NCI-H2107 treated with DMSO at 0.1 percent for 48 hours (cell line): ENCODE data around the gene HAO2.
"Not testable (repeated sequence)": the region's sequence is repeated elsewhere in the genome, so short reads cannot be mapped to it uniquely, and the experiment has no call there.

ENCODE experiments used
- DNase-seq: peaks from one replicate; lab custom pipeline; 2025; ENCODE audit not compliant: unreplicated experiment; lab: John Stamatoyannopoulos, UW

Gene HAO2

DNA sequence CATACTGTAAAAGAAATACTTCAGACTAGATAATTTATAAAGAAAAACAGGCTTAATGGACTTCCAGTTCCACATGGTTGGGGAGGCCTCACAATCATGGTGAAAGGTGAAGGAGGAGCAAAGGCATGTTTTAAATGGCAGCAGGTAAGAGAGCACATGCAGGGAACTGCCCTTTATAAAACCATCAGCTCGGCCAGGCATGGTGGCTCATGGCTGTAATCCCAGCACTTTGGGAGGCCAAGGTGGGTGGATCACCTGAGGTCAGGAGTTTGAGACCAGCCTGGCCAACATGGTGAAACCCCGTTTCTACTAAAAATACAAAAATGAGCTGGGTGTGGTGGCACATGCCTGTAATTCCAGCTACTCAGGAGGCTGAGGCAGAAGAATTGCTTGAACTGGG lies 9.0 kb downstream of the HAO2 start:
- DNase-seq = not testable (repeated sequence)

DNA sequence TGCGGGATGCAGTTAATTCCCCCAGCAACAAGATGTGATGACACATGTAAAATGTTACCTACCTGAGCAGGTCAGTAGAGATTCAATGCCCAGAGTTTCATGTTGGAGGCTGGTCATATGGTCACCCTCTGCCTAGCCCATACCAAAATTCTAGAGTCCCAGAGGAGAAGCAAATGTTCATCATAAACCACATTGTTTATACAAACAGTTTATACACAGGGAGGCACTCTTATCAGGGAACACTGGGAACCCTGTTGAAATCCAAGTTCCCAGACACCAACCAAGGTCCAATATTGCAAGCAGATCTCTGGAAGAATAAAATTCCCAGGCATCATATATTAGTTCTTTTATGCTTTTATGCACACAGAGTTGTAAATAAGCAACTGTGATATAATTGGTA lies 10.5 kb downstream of the HAO2 start:
- DNase-seq = no peak

DNA sequence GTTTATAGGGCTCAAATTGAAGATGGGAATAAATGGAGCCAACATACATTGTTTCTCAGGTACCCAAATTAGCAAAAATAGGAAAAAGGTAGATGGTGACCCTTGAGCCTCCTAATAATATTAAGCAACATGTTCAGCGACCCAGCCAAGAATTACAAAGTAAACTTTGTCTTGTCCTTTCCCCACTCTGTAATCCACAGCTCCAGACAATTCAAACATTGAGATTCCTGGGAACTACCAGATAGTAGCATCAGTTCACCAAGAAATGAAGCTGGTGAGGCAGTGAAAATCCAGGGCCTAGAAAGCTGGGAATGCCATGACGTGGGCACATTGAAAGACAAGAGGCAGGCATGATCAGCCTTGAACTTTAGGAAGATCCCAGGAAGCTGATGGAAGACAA lies 11.7 kb downstream of the HAO2 start:
- no peak for DNase-seq

DNA sequence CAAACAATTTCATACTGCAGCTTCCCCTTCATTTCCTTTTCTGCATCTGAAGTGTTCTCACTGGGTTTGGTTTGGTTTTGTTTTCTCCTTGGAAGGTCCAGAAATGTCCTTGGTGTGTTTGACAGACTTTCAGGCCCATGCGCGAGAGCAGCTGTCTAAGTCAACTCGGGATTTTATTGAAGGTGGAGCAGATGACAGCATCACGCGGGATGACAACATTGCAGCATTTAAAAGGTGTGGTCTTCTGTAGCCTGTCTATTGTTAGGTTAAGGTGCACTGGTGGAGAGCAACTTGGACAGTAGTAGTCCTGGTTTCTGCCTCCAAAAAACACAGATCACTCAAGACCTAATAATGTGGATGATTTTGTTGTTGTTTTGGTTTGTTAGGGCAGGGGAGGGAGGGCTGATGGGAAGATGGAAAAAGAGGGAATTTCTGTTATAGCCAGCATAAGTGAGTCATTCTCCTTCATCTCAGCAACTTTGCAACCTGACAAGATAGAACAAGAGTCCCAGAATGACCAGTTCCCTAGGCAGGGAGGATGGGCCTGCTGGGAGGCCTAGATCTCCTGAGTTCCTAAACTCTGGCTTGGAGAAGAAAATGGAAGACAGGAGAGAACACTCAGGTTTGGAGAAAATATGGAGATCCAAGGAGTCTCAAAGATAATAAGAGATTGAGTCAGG lies 12.5 kb downstream of the HAO2 start:
- no peak for DNase-seq

DNA sequence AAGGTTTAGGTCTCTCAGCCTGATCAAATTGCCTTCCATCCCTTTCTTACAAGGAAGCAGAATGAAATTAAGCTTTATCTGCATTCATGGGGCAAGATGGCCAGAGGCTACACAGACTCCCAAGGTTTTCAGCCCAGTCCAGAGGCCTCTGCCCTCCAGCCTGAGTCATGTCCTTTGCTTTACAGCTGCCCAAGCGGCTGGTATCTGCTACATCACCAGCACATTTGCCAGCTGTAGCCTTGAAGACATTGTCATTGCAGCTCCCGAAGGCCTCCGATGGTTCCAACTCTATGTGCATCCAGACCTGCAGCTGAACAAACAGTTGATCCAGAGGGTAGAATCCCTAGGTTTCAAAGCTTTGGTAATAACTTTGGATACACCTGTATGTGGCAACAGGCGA lies 16.0 kb downstream of the HAO2 start:
- no peak for DNase-seq

DNA sequence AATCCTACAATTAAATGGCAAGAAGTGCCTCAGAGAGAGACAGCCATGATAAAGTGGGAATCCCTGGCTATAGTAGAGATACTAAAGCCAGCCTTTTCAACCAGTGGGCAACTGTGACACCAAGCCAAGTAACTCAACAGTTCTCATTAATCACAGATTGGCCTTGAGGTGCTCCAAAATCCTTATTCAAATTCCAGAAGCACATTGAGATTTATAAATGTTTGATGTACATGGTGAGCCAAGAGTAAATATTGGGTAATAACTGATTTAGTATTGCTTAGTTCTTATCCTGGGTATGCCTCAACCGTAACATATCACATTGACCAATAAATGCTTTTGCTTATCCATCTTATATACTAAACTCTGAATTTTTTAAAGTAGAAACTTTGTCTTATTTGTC lies 17.1 kb downstream of the HAO2 start:
- DNase-seq = no peak

DNA sequence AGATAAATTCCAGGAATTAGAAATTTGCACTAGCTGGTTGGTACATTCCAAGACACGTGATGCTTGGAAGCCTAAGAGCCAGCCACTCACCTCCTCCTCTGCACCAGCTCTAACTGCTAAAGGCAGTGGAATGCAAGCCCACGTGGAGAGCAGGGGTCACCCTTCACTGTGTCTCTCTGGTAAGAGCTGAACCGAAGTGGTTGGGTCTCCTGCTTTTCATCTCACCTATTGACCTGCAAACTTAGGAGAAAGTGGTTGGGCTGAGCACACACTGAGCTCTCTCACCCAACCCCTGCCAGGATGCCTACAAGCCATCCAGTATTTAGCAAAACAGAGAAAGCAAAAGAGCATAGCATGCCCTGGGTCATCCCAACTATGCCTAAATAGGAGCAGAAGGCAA lies 19.3 kb downstream of the HAO2 start:
- no peak for DNase-seq

DNA sequence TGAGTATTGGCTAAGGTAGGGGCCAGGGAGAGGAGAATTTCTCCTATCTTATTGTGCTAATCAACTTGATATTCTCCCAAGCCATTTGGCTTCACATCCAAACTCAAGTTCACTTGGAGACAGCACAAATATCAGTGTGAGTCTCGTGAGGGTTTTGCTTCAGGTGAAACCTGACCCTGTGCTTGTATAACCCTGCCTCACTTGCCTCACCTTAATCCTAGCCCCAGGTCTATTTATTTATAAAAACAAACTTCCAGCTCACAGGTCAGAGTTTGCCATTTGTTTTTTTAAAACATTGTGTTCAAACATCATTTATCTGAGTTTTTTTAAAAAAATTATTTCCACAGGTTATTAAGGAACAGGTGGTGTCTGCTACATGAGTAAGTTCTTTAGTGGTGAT lies 19.9 kb downstream of the HAO2 start:
- DNase-seq = no peak

DNA sequence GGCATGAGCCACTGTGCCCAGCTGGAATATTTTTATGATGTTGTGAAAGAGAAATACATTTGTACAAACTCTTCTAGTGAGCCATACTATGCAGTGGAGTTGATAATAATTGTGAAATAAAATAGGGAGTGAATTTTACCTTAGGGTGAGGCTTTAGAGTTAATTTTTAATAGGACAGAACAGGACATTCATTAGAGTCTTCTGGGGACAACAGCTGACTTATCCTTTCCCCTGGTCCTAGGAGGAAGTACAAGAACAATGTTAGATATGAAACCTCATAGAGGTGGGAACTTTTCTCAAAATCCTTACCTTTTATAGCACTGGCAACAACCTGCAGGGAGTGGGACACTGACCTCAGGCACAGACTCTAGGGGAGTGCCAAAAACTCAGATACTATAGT lies 21.9 kb downstream of the HAO2 start:
- DNase-seq = no peak

DNA sequence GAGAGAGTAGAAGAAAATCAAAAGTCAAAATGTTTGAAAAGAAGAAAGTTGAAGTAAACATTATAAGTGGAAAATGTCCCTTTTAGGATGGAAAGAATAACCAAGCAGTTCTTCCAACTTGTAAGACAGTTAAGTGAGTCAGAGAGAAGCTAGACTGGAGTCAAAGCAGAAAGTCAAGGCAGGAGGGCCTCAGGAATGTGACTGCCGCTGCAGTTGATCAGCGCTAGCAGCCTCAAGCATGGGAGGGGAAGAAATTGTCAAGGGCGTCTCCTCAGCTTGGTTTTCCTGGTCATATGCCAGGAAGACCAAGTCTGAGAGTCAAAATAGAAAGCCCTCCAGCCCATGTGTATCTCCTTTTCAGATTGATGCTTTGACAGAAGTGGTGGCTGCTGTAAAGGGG lies 23.2 kb downstream of the HAO2 start:
- no peak for DNase-seq

DNA sequence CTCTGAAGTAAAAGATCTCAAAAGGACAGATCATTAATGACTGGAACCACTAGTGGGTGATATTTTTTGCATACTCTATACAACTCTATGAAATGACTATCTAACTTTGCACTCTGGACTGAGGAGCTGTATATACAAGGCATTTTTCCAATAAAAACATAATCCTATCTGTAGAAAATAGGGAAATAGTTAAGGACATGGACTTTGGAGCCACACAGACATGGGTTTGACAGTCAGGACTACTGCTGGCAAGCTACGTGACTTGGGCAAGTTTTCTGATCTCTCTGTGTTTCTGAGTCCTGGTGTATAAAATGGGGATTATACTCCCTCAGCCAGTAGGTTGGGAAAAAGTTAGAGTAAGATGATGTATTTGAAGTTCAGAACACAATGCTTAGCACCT lies 25.5 kb downstream of the HAO2 start:
- no peak for DNase-seq

DNA sequence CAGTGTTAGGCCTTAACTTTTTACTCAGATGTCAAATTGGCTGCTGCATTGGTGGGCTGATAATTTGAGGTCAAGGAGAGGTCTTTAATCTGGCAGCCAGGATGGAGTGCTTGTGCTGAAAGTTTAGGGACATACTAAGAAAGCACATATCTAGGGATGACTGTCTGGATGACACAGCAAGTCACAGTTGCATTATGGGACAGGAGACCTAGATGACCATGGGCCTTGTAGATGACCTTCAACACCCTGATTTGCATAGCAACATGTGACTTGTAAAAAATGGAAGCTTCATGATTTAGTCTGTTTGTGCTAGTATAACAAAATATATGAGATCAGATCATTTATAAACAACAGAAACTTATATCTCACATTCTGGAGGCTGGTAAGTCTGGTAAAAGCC lies 28.4 kb downstream of the HAO2 start:
- no peak for DNase-seq

DNA sequence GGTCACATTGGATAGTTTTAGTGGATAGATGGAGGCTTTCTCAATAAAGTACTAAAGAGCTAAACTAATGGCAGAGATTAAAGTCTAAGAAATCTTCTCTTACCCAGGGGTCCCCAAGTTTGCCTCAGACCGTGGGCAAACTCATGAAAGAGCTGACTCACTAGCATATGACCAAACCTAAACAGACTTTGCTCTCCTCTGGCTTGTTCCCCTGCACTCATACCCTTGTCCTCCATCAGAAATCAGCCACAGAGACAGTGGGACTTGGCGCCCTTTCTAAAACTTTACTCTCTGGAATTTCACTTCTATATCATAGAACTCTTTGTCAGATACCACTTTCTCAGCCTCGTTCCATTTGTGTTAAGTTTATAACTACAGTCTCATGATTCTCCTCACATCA lies 29.4 kb downstream of the HAO2 start:
- DNase-seq = no peak

DNA sequence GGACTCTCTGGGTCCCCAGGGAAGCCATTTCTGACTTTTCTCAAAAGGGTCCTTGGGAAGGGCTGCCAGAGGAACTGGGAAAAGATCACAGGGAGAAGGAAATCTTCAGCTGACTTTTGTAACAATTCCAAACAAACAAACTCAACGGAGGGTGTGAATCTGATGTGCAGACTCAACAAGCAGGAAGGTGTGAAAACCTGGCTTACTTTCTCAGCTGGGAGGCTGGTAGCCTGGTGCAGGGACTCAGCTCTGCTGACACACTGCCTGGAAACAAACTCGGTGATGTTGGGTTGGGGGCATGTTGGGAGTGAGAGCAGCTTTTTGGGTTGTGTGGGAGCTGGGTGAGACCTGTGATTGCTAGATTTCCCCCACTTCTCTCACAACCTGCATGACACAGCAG lies 36.2 kb downstream of the HAO2 start:
- DNase-seq = no peak

DNA sequence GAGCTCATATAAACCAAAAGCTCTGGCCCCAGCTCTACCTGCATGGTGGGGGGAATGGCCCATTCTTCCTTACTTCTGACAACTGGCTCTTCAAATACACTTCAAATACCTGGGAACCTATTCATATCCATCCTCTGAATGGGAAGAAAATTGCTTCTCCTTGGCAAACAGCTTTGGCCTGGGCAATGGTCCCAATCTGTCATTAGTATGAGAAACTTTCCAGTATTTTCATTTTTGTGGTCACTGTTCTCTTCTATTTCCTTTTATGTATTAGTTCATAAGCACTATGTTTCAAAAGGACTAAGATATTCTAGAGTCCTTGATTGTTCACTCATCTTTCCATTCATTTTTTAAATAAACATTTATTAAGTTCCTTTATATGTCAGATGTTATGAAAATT lies 41.1 kb downstream of the HAO2 start:
- no peak for DNase-seq

DNA sequence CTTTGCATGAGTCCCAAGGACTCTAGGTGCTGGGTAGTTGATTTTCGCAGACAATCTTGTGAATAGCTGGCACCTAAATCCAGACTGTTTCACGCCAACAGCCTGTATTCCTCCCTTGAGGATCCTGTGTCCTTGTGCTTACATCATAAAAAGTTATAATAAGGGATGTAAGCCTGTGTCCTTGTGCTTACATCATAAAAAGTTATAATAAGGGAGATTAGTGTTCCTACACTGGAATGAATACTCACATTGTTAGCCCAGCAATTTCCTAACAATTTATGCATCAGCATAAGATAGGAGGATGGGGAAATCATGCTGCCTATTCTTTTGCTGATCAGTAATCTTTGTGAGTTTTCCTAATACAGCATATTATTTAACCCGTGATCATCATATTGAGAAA lies 42.4 kb downstream of the HAO2 start:
- DNase-seq = no peak

DNA sequence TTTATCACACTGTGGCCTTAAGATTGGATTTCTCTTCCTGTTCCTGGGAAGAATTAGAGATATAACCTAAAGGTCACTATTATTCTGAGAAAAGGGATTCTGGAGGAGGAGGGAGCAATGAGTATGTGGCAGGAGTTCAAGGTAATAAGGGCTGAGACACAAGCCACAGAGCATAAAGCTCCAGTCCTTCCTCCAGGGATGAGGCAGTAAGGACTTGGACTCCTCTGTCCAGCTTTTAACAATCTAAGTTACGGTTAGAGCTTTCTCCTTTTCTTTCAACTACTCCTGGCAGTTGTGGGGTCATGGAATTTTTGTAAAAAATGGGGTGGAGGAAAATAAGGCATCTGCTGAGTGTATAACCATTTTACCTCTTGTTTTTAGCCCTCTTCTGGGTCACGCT lies 46.4 kb downstream of the HAO2 start, which contains the start of gene HSD3B2:
Gene HSD3B2 (plus strand): TSS at position 201 of the 400 bp plus-strand sequence. CDS start 270 bp downstream, outside the sequence.
- no peak for DNase-seq

DNA sequence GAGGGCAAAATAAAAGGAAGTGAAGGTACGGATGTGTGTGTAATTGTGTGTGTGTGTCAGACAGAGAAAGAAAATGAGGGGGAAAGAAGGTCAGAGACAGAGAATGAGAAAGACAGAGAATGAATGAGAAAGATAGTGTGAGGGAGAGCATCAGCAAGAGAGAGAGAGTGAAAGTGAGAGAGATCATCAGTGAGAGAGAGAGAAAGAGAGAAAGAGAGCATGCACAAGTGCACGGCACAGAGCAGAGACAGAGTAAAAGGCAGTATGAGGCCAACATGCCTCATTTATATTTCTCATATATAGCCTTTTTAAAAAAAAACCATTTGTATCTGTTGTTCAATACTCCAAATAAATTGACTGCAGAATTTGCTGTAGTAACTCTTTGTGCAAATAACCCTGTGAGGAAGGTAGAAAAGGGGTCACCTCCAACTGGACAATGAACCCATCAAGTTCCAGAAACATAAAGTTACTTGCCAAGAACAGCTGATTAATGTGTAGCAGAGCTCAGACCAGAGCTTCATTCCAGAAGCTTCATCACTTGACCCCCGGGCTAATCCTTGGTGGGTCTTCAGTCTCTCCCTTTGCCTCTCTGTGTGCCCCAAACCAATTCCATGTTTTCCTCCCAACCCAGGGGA lies 47.5 kb downstream of the HAO2 start:
- DNase-seq = no peak

DNA sequence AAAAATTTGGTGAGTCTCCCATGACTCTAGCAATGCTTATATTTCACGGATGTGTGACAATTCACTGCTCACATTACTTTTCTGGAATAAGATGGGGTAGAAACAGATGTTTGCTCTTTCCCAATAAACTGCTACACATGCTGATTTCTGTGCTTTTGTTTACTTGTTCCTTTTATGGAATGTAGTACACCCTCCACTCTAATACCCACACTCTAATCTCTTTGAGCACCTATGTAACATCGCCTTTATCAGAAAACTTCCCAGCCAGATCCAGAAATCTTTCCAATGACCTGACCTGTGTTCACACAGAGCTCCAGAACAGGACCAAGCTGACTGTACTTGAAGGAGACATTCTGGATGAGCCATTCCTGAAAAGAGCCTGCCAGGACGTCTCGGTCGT lies 50.5 kb downstream of the HAO2 start:
- DNase-seq = no peak

DNA sequence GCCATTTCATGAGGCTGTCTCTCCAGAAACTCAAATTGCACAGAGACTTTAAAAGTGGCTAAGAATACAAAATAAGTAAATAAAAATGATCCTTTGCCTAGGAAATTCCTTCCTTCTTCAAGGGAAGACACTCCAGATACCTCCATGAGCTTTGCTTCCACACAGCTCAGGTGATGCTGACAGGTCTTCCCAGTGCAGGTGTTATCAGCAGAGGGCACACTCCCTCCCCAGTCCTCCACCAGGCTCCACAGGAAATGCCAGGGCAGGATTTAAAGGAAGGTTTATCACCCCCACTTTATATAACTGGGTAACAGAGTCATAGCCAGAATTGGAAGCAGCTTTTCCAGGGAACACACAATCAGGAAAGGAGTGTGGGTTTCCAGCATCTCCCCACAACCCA lies 52.1 kb downstream of the HAO2 start:
- no peak for DNase-seq

DNA sequence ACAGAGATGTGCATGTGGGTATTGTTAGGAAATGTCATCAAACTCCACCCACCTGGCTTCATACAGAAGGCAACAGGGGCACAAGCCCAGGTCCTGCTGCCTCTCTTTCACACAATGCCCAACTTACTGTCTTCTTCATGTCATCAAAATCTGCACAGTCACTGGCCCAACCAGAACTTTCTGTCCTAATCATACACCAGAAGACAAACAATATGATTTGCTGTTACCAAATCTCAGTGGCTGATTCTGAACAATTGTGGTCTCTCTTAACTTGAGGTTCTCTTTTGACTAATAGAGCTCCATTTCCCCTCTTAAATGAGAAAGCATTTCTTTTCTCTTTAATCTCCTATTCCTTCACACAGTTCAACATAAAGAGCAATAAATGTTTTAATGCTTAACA lies 54.0 kb downstream of the HAO2 start:
- no peak for DNase-seq

DNA sequence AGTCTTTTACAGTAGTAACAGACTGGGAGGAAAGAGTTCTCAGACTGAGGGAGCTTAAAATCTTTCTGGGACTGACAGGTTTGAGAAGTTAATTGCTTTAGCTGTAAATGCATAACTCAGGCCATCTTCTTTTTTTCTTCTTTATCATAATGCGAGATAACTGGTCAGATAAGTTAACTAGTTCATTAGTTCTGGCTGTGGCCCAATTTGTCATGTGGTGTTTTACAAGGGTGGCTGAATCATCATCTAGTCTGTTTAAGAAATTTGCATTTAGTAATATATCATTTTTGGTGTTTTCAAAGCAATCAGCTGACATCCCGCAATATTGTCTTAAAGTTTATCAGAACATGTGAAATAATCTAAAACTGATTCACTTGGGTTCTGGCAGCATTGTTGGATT lies 60.4 kb downstream of the HAO2 start:
- no peak for DNase-seq

DNA sequence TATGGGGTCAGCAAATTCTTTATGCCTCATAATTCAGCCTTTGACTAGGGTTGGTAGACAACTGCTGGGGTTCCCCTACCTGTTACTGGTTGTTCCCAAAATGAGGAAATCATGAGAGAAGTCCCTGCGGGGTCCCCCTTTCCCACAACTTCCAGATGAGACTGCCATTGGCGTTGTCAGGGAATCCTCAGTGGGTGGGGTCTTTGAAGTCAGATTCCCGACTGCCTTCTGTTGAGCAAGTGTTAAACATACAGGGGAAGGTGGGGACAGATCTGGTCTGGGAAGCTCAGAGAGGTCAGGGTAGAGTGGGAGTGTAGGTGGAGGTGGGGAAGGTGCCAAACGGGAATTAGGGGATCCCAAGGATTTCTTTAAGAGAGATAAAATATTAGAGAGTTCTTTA lies 61.1 kb downstream of the HAO2 start:
- DNase-seq = no peak
